H1 (cell line): ENCODE data around the gene POPDC3.

Source experiments
- CBX5 ChIP-seq: fragments of 300-800, 300-1000 bp; sonication (generic); IDR thresholded peaks from 2 replicates; pipeline ENCODE4 v1.7.1; 2016; ENCODE audit warnings: antibody characterized with exemption, low read length, low read depth
- CREB1 ChIP-seq: IDR thresholded peaks from 2 replicates; pipeline ENCODE4 v1.6.1; 2012; ENCODE audit warnings: inconsistent platforms
- CTCF ChIP-seq, 3 experiments: IDR thresholded peaks; 1 replicate in 2 of 3; 2 replicates in 1 of 3; pipeline versions ENCODE4 v1.5.1 to v1.6.1; 2011; ENCODE audit warnings: low read length in 3 of 3, mild to moderate bottlenecking in 3 of 3, inconsistent platforms in 2 of 3, low read depth in 1 of 3, moderate library complexity in 1 of 3; ENCODE audit not compliant: insufficient read depth in 1 of 3; ENCODE audit errors: control extremely low read depth in 1 of 3
- PHF8 ChIP-seq: fragments of 200-600 bp; sonication (generic); conservative IDR thresholded peaks from 2 replicates; pipeline ENCODE4 v1.7.1; 2012; ENCODE audit warnings: low read depth, mild to moderate bottlenecking, inconsistent platforms, low read length, moderate library complexity
- RAD21 ChIP-seq, 2 experiments: IDR thresholded peaks in 1 of 2; conservative IDR thresholded peaks in 1 of 2; 2 replicates each; pipeline ENCODE4 v1.6.1; 2011; ENCODE audit warnings: low read depth in 2 of 2, low read length in 2 of 2, improper control_type of control experiment in 1 of 2, inconsistent platforms in 1 of 2, mild to moderate bottlenecking in 1 of 2, moderate library complexity in 1 of 2
- RXRA ChIP-seq: IDR thresholded peaks from 2 replicates; pipeline ENCODE4 v1.6.1; 2011; ENCODE audit warnings: low read depth, mild to moderate bottlenecking, low read length, moderate library complexity; ENCODE audit not compliant: insufficient read depth
- SIN3A ChIP-seq, 2 experiments: IDR thresholded peaks in 1 of 2; conservative IDR thresholded peaks in 1 of 2; 2 replicates each; pipeline ENCODE4 v1.6.1; 2011 to 2012; ENCODE audit warnings: low read length in 2 of 2, improper control_type of control experiment in 1 of 2, low read depth in 1 of 2, mild to moderate bottlenecking in 1 of 2
- SUZ12 ChIP-seq: fragments of 200-600 bp; sonication (generic); IDR thresholded peaks from 2 replicates; pipeline ENCODE4 v1.6.1; 2012; ENCODE audit warnings: mild to moderate bottlenecking, inconsistent platforms, low read length, moderate library complexity, mixed read lengths
- TEAD4 ChIP-seq: IDR thresholded peaks from 2 replicates; pipeline ENCODE4 v1.6.1; 2012; ENCODE audit warnings: low read depth, low read length, inconsistent platforms, mixed read lengths

- TF ChIP-seq CREB1 (no peak), SIN3A (conservative IDR thresholded peaks at IDR 0.05 in 1 of 2, IDR thresholded peaks at IDR 0.05 in 1 of 2; ENCODE audit: low read depth in 1 of 2, low read length in 2 of 2) (no peak), RXRA (no peak), PHF8 (no peak), CTCF (IDR thresholded peaks at IDR 0.05; ENCODE audit: control extremely low read depth in 1 of 3, insufficient read depth in 1 of 3, low read depth in 1 of 3, low read length in 3 of 3) (no peak), SUZ12 (no peak), TEAD4 (no peak), RAD21 (IDR thresholded peaks at IDR 0.05 in 1 of 2, conservative IDR thresholded peaks at IDR 0.05 in 1 of 2; ENCODE audit: low read depth in 2 of 2, low read length in 2 of 2) (no peak), CBX5 (no peak)
Observed at GRCh38 chr6:105199711-105200110, 19.9 kb upstream of the POPDC3 start.
